BJ (cell line): ENCODE results near the gene PPTC7. TPM values are rescaled to one million over a fixed set of nuclear protein-coding genes. Genes with fewer than 3 reads are reported as not detected.
"Not testable (repeated sequence)": the region's sequence is repeated elsewhere in the genome, so short reads cannot be mapped to it uniquely, and the experiment has no call there.

ENCODE experiments used
- CTCF ChIA-PET: fragments of 350-600 bp; formaldehyde crosslinking; extraction: SDS; loops from one replicate; lab custom pipeline; 2021; ENCODE audit warnings: antibody characterized with exemption, inconsistent platforms; lab: Yijun Ruan, JAX
- POLR2A ChIA-PET: fragments of 300-600 bp; sonication (Branson Sonifier 250); formaldehyde crosslinking; extraction: SDS; loops from one replicate; lab custom pipeline; 2021; ENCODE audit warnings: antibody characterized with exemption; lab: Charles Lee
- DNase-seq: peaks from one replicate; pipeline ENCODE4 v3.0.0-alpha.2; 2011; ENCODE audit warnings: low read depth
- H3K27me3 ChIP-seq: 2 replicates; pipeline ENCODE4 v1.6.0; 2011; ENCODE audit warnings: low read length; ENCODE audit not compliant: control insufficient read depth, insufficient read depth
- H3K36me3 ChIP-seq: 2 replicates; pipeline ENCODE4 v1.5.1; 2011; ENCODE audit warnings: low read length; ENCODE audit not compliant: control insufficient read depth, insufficient read depth
- H3K4me3 ChIP-seq: 2 replicates; pipeline ENCODE4 v1.5.1; 2011; ENCODE audit warnings: low read depth, mild to moderate bottlenecking, control low read depth, low read length
- polyA plus RNA-seq: library from polyadenylated mRNA; depleted of rRNA; stranded (reverse); fragments of >200 nt; gene quantifications from 2 replicates; pipeline ENCODE4 v1.2.3, GENCODE V29; 2011
- TF ChIP-seq, protein P1 (sequence below): IDR thresholded peaks from 2 replicates; pipeline ENCODE4 v1.5.1; 2011; ENCODE audit warnings: low read depth, mild to moderate bottlenecking, control low read depth, inconsistent platforms, low read length, moderate library complexity; ENCODE audit not compliant: insufficient read depth

PPTC7 gene
- polyA plus RNA-seq, 1 experiment: 6.0 TPM

DNA sequence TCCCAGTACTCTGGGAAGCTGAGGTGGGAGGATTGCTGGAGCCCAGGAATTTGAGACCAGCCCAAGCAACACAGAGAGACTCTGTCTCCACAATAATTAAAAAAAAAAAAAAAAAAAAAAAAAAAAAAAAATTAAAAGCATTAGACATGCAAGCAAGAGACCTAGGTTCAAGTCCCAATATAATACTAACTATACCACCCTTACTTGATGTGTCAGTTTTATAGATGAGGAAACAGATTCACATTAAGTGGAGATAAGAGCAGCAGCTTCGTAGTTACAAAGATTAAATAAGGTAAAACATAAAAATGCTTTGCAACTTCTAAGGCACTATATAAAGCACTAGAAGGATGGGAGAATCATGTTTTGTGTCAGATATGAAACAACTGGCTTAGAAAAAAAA lies 9.1 kb downstream of the PPTC7 start:
- ChIA-PET CTCF (interaction anchor here (0.7 to 2.1 kb wide), 3 partner anchors 22 to 42 kb away, joined by 3 to 6 read pairs (median 5); no protein-coding TSS in a partner anchor), POLR2A (interaction anchor here (0.7 kb wide), 1 partner anchor 7 kb away, joined by 9 read pairs; no protein-coding TSS in a partner anchor)
- Histone ChIP-seq H3K36me3 (no peaks in the 10 kb centered on the region), H3K4me3 (no peak overlapping the region), H3K27me3 (no peaks in the 10 kb centered on the region)
- no peak for DNase-seq
- TF ChIP-seq, protein P1, sequence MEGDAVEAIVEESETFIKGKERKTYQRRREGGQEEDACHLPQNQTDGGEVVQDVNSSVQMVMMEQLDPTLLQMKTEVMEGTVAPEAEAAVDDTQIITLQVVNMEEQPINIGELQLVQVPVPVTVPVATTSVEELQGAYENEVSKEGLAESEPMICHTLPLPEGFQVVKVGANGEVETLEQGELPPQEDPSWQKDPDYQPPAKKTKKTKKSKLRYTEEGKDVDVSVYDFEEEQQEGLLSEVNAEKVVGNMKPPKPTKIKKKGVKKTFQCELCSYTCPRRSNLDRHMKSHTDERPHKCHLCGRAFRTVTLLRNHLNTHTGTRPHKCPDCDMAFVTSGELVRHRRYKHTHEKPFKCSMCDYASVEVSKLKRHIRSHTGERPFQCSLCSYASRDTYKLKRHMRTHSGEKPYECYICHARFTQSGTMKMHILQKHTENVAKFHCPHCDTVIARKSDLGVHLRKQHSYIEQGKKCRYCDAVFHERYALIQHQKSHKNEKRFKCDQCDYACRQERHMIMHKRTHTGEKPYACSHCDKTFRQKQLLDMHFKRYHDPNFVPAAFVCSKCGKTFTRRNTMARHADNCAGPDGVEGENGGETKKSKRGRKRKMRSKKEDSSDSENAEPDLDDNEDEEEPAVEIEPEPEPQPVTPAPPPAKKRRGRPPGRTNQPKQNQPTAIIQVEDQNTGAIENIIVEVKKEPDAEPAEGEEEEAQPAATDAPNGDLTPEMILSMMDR: no peak

DNA sequence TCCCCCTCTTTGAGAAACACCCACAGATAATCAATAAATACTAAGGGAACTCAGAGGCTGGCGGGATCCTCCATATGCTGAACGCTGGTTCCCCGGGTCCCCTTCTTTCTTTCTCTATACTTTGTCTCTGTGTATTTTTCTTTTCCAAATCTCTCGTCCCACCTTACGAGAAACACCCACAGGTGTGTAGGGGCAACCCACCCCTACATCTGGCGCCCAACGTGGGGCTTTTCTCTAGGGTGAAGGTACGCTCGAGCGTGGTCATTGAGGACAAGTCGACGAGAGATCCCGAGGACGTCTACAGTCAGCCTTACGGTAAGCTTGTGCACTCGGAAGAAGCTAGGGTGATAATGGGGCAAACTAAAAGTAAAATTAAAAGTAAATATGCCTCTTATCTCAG lies 12.3 kb downstream of the PPTC7 start:
- H3K4me3 ChIP-seq, H3K36me3 ChIP-seq, DNase-seq, POLR2A ChIA-PET, CTCF ChIA-PET, H3K27me3 ChIP-seq: not testable (repeated sequence)

DNA sequence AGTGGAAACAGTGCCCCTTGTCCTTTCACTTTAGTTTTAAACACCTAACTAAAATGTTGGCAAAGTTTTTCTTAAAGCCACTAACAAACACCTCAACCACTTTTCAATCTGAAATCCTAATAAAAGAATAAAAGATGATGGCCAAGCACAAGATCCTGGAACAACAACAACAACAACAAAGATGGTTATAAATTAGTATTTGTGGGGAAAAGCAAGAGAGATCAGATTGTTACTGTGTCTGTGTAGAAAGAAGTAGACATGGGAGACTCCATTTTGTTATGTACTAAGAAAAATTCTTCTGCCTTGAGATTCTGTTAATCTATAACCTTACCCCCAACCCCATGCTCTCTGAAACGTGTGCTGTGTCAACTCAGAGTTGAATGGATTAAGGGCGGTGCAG lies 13.3 kb downstream of the PPTC7 start:
- DNase-seq, H3K27me3 ChIP-seq, POLR2A ChIA-PET, H3K36me3 ChIP-seq, H3K4me3 ChIP-seq: not testable (repeated sequence)
- CTCF ChIA-PET: interaction anchor here (1.2 kb wide), 1 partner anchor 14 kb away, joined by 3 read pairs; no protein-coding TSS in a partner anchor

DNA sequence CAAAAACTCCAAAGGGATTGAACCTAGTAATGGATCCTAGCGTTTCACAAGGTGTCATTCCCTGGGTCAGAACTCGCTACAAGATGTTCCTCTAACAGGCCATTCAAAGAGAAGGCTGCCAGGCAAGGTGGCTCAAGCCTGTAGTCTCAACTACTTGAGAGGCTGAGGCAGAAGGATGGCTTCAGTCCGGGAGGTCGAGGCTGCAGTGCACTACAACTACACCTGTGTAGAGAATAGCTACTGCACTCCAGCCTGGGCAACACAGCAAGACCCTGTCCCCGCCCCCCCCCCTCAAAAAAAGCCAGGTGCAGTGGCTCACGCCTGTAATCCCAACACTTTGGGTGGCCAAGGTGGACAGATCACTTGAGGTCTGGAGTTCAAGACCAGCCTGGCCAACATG lies 14.4 kb downstream of the PPTC7 start:
- H3K36me3 ChIP-seq: no peaks in the 10 kb centered on the region
- CTCF ChIA-PET: interaction anchor here (1.2 kb wide), 2 partner anchors 15 to 119 kb away, joined by 3 read pairs; partner anchors contain the start of gene ARPC3
- POLR2A ChIA-PET: no interaction called here
- TF ChIP-seq, protein P1: no peak
- no peak overlapping the region for H3K4me3 ChIP-seq
- no peak for DNase-seq
- no peaks in the 10 kb centered on the region for H3K27me3 ChIP-seq

DNA sequence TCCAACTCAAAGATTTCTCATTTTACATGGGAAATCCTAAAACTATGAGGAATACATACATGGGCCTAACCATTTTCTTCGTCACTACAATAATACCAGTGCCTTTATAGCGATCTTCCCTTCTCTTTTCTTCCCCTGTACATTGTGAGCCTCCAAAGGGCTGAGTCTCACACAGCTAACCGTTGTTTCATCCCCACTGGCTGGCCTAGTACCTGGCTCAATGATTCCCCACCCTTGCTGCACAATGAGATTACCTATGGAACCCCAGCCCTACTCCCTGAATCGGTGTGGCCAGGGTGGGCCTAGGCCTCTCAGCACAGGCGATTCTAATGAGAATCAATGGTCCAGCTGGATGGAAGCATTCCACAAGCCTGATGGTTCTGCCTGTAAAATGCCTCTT lies 16.1 kb downstream of the PPTC7 start:
- ChIA-PET CTCF (interaction anchor here (0.5 kb wide), 1 partner anchor 63 kb away, joined by 4 read pairs; no protein-coding TSS in a partner anchor), POLR2A (interaction anchor here (0.5 kb wide), 1 partner anchor 8 kb away, joined by 9 read pairs; no protein-coding TSS in a partner anchor)
- Histone ChIP-seq H3K27me3 (no peaks in the 10 kb centered on the region), H3K4me3 (no peak overlapping the region), H3K36me3 (no peaks in the 10 kb centered on the region)
- TF ChIP-seq, protein P1: no peak
- DNase-seq: no peak

DNA sequence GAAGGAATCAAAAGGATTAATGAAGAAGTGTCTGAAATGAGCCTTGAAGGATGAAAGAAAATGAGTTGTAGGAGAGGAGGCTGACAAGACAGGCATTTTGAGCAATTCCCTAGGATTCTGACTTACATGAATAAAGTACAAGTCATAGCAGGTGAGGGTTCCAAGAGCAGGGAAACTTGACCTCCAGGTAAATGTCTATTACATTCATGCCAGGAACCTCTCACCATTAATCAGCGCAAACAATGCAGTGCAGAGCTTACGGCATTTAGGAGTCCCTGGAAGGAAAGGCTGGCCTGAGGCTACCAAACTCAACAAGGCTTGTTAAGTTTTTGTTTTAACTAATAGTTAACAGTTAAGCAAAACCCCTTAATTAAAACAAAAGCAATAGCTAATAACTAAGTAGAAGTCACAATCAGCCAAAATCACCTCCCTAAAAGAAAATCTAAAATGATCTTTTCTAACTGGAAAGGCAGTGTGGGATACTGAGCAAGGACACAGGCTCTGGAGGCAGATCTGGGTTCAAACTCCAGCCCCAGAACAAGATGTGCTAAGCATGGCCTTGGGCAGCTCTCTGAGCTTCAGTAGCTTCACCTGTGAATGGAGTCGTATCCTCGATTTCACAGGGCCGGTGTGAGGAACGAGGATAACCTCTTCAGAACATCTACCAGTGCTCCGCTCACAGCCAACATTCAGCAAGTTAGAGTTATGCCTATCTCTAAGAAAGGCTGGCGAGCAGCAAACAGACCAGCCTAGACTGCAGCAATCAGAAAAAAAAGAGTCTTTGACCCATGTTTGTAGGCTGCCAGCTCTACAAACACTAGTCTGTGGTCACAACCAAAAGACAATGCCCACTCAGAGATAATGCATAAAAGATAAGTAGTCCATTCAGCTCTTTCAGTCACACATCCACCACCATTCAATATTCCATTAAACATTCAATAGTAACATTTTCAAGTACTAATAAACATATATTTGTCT lies 16.9 kb downstream of the PPTC7 start:
- TF ChIP-seq, protein P1: no peak
- no peaks in the 10 kb centered on the region for H3K36me3 ChIP-seq
- CTCF ChIA-PET: interaction anchor here (0.5 to 0.6 kb wide), 2 partner anchors 14 to 62 kb away, joined by 4 read pairs; no protein-coding TSS in a partner anchor
- POLR2A ChIA-PET: interaction anchor here (0.5 kb wide), 1 partner anchor 8 kb away, joined by 9 read pairs; no protein-coding TSS in a partner anchor
- H3K4me3 ChIP-seq: no peak overlapping the region
- no peaks in the 10 kb centered on the region for H3K27me3 ChIP-seq
- DNase-seq: no peak
